ENCODE data around the gene TYK2. TPM values are rescaled to one million over a fixed set of nuclear protein-coding genes. Genes with fewer than 3 reads are reported as not detected.

TYK2 gene
- total and polyA plus RNA-seq, 9 of the 15 experiments (the other 6 are each of a cell fraction or from before 2014, with no cell fraction given): 15.0 to 182 (median 85.9) TPM

DNA sequence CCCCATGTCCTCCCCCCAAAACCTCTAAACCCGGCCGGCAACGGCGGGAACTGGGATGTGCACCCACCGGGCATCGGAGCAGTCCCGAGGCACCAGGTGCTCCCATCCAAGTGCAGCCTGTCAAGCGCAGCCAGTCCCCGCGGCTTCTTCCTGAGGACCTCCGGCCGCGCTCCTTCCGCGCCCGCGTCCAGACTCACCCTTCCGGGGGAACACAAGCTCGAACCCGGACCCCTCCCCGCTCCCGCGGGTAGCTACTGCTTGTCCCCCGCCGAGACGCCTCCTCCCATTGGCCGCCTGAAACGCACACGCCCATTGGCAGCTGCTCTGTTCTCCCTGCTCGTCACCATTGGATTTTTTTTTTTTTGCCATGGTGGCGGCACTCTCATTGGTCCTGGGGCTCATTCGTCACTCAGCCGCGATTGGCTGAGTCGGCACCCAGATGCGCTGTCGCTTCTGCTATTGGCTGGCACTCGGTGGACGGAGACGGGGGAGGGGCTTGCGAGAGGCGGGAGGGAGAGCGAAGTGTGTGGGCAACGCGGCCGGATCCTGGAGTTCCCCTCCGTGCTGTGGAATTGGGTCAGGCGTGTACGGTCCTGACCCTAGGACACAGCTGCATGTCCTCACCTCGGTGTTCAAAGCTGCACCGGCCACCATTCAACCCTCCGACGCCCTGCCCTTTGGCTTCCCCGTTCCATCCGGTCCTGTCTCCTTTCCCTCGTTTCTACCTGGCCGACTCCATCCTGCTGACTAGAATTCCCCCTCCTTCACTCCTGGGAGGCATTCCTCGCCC is at the start of gene TYK2 (continued):
- TF ChIP-seq FOXK2 (conservative IDR thresholded peaks at IDR 0.05 in 1 of 2, IDR thresholded peaks at IDR 0.05 in 1 of 2; ENCODE audit: low read depth in 2 of 2) (peak; percentile 71 to 80; a peak in 3 of 4 replicates), FOS (IDR thresholded peaks at IDR 0.05; ENCODE audit: extremely low read depth, insufficient read length) (peak; percentile 98), ELF2 (CRISPR knock-in tag; IDR thresholded peaks at IDR 0.05) (peak; percentile 4; the same call in 1 of the 2 replicates), ZNF12 (CRISPR knock-in tag; IDR thresholded peaks at IDR 0.05) (no peak), RBM22 (IDR thresholded peaks at IDR 0.05; ENCODE audit: low read depth, low read length, poor library complexity, severe bottlenecking) (no peak), DNMT1 (IDR thresholded peaks at IDR 0.05) (no peak), KDM1A (IDR thresholded peaks at IDR 0.05) (0 out of 4 replicates have a peak, but pooled peaks of 1 of the 2 experiments have one; percentile 3), ATF7 (IDR thresholded peaks at IDR 0.05) (peak; percentile 88), ASH1L (IDR thresholded peaks at IDR 0.05; ENCODE audit: borderline replicate concordance, low read depth, partially characterized antibody) (peak; percentile 99), ZNF324 (CRISPR knock-in tag; IDR thresholded peaks at IDR 0.05) (no peak)
- TF ChIP-seq, protein P1, sequence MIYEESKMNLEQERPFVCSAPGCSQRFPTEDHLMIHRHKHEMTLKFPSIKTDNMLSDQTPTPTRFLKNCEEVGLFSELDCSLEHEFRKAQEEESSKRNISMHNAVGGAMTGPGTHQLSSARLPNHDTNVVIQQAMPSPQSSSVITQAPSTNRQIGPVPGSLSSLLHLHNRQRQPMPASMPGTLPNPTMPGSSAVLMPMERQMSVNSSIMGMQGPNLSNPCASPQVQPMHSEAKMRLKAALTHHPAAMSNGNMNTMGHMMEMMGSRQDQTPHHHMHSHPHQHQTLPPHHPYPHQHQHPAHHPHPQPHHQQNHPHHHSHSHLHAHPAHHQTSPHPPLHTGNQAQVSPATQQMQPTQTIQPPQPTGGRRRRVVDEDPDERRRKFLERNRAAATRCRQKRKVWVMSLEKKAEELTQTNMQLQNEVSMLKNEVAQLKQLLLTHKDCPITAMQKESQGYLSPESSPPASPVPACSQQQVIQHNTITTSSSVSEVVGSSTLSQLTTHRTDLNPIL (CRISPR knock-in tag; IDR thresholded peaks at IDR 0.05): no peak
- TF ChIP-seq, protein P2, sequence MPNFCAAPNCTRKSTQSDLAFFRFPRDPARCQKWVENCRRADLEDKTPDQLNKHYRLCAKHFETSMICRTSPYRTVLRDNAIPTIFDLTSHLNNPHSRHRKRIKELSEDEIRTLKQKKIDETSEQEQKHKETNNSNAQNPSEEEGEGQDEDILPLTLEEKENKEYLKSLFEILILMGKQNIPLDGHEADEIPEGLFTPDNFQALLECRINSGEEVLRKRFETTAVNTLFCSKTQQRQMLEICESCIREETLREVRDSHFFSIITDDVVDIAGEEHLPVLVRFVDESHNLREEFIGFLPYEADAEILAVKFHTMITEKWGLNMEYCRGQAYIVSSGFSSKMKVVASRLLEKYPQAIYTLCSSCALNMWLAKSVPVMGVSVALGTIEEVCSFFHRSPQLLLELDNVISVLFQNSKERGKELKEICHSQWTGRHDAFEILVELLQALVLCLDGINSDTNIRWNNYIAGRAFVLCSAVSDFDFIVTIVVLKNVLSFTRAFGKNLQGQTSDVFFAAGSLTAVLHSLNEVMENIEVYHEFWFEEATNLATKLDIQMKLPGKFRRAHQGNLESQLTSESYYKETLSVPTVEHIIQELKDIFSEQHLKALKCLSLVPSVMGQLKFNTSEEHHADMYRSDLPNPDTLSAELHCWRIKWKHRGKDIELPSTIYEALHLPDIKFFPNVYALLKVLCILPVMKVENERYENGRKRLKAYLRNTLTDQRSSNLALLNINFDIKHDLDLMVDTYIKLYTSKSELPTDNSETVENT (CRISPR knock-in tag; IDR thresholded peaks at IDR 0.05): peak; percentile 83; the same call in 1 of the 2 replicates
- TF ChIP-seq, protein P3, sequence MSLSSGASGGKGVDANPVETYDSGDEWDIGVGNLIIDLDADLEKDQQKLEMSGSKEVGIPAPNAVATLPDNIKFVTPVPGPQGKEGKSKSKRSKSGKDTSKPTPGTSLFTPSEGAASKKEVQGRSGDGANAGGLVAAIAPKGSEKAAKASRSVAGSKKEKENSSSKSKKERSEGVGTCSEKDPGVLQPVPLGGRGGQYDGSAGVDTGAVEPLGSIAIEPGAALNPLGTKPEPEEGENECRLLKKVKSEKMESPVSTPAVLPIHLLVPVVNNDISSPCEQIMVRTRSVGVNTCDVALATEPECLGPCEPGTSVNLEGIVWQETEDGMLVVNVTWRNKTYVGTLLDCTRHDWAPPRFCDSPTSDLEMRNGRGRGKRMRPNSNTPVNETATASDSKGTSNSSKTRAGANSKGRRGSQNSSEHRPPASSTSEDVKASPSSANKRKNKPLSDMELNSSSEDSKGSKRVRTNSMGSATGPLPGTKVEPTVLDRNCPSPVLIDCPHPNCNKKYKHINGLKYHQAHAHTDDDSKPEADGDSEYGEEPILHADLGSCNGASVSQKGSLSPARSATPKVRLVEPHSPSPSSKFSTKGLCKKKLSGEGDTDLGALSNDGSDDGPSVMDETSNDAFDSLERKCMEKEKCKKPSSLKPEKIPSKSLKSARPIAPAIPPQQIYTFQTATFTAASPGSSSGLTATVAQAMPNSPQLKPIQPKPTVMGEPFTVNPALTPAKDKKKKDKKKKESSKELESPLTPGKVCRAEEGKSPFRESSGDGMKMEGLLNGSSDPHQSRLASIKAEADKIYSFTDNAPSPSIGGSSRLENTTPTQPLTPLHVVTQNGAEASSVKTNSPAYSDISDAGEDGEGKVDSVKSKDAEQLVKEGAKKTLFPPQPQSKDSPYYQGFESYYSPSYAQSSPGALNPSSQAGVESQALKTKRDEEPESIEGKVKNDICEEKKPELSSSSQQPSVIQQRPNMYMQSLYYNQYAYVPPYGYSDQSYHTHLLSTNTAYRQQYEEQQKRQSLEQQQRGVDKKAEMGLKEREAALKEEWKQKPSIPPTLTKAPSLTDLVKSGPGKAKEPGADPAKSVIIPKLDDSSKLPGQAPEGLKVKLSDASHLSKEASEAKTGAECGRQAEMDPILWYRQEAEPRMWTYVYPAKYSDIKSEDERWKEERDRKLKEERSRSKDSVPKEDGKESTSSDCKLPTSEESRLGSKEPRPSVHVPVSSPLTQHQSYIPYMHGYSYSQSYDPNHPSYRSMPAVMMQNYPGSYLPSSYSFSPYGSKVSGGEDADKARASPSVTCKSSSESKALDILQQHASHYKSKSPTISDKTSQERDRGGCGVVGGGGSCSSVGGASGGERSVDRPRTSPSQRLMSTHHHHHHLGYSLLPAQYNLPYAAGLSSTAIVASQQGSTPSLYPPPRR (CRISPR knock-in tag; IDR thresholded peaks at IDR 0.05; ENCODE audit: borderline replicate concordance): no peak
- TF ChIP-seq, protein P4, sequence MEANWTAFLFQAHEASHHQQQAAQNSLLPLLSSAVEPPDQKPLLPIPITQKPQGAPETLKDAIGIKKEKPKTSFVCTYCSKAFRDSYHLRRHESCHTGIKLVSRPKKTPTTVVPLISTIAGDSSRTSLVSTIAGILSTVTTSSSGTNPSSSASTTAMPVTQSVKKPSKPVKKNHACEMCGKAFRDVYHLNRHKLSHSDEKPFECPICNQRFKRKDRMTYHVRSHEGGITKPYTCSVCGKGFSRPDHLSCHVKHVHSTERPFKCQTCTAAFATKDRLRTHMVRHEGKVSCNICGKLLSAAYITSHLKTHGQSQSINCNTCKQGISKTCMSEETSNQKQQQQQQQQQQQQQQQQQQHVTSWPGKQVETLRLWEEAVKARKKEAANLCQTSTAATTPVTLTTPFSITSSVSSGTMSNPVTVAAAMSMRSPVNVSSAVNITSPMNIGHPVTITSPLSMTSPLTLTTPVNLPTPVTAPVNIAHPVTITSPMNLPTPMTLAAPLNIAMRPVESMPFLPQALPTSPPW (CRISPR knock-in tag; IDR thresholded peaks at IDR 0.05): peak; percentile 95
- TF ChIP-seq, protein P5, sequence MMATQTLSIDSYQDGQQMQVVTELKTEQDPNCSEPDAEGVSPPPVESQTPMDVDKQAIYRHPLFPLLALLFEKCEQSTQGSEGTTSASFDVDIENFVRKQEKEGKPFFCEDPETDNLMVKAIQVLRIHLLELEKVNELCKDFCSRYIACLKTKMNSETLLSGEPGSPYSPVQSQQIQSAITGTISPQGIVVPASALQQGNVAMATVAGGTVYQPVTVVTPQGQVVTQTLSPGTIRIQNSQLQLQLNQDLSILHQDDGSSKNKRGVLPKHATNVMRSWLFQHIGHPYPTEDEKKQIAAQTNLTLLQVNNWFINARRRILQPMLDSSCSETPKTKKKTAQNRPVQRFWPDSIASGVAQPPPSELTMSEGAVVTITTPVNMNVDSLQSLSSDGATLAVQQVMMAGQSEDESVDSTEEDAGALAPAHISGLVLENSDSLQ (IDR thresholded peaks at IDR 0.05): peak; percentile 92

Data from K562 (cell line).